K562 (cell line): ENCODE results near the gene BIRC5. TPM values are rescaled to one million over a fixed set of nuclear protein-coding genes. Genes with fewer than 3 reads are reported as not detected.
A peak's percentile ranks its signal among the peaks of the same experiment; 100 is the strongest.

Source experiments
- ATAC-seq: fragments of 200-7000 bp; cut with Tn5 transposase; 3 replicates; pipeline ENCODE4 v1.9.1; 2020; ENCODE audit warnings: moderate library complexity
- BruUV-seq: library from RNA; stranded (reverse); fragments of 400-500 nt; replicated peaks from 2 replicates; lab custom pipeline; 2021; lab: Mats Ljungman, UMichigan
- CTCF ChIA-PET: fragments of 300-600 bp; formaldehyde crosslinking; extraction: SDS; loops from one replicate; lab custom pipeline; 2021; ENCODE audit warnings: low intra/inter-chr PET ratio; lab: Yijun Ruan, JAX
- POLR2A ChIA-PET: fragments of 300-600, 350-650 bp; sonication (Branson Sonifier 250); formaldehyde crosslinking; extraction: SDS; loops from one replicate; lab custom pipeline; 2021; ENCODE audit warnings: antibody characterized with exemption, inconsistent platforms; lab: Yijun Ruan, JAX
- DNase-seq, 4 experiments: peaks; one replicate each; pipeline versions ENCODE4 v3.0.0 to v3.0.0-alpha.2; 2011 to 2018; ENCODE audit warnings: low spot score in 3 of 4, mixed read lengths in 3 of 4; ENCODE audit errors: extremely low read depth in 1 of 4
- FAIRE-seq: peaks from 2 replicates; lab custom pipeline; 2011; peaks lifted over from hg19 to GRCh38; lab: Jason Lieb, UNC
- H2AFZ ChIP-seq: 2 replicates; pipeline ENCODE4 v1.6.0; 2011; ENCODE audit warnings: low read depth, low read length, control low read depth, inconsistent platforms
- H3K27ac ChIP-seq: fragments of 200-600 bp; 3 replicates; pipeline ENCODE4 v1.8.0; 2011; ENCODE audit warnings: low read depth, mild to moderate bottlenecking, control low read depth, inconsistent platforms, low read length, moderate library complexity, mixed read lengths; ENCODE audit errors: extremely low read depth
- H3K27me3 ChIP-seq, 2 experiments: fragments of 300-600 bp in 1 of 2; 2 replicates in 1 of 2; 3 replicates in 1 of 2; pipeline versions ENCODE4 v1.6.0 to v1.8.0; 2011; ENCODE audit warnings: inconsistent platforms in 2 of 2, low read length in 2 of 2, mild to moderate bottlenecking in 1 of 2, mixed read lengths in 1 of 2, moderate library complexity in 1 of 2; ENCODE audit not compliant: control insufficient read depth in 2 of 2, insufficient read depth in 2 of 2
- H3K36me3 ChIP-seq: fragments of 300-600 bp; 3 replicates; pipeline ENCODE4 v1.8.0; 2011; ENCODE audit warnings: mild to moderate bottlenecking, low read length, inconsistent platforms; ENCODE audit not compliant: control insufficient read depth, insufficient read depth
- H3K4me1 ChIP-seq, 2 experiments: fragments of 200-600 bp in 1 of 2; replicated peaks in 1 of 2; 2 replicates in 1 of 2; 3 replicates in 1 of 2; pipeline versions ENCODE4 v1.5.1 to v1.8.0; 2011; ENCODE audit warnings: inconsistent platforms in 2 of 2, low read length in 2 of 2, mild to moderate bottlenecking in 1 of 2, mixed read lengths in 1 of 2, moderate library complexity in 1 of 2; ENCODE audit not compliant: control insufficient read depth in 2 of 2, insufficient read depth in 2 of 2
- H3K4me2 ChIP-seq: 2 replicates; pipeline ENCODE4 v1.6.1; 2011; ENCODE audit warnings: low read length, control low read depth, inconsistent platforms, mixed read lengths; ENCODE audit not compliant: insufficient read depth
- H3K4me3 ChIP-seq: fragments of 200-600 bp; sonication (generic), shearing (Covaris generic); 2 replicates; pipeline ENCODE4 v1.5.1; 2016; ENCODE audit warnings: control low read depth, inconsistent platforms
- H3K79me2 ChIP-seq: fragments of 200-600 bp; 3 replicates; pipeline ENCODE4 v1.8.0; 2011; ENCODE audit warnings: low read length, inconsistent platforms; ENCODE audit not compliant: control insufficient read depth, insufficient read depth
- H3K9ac ChIP-seq, 2 experiments: 2 replicates each; pipeline versions ENCODE4 v1.6.0 to v1.6.1; 2011; ENCODE audit warnings: low read depth in 2 of 2, low read length in 2 of 2, control low read depth in 1 of 2, inconsistent platforms in 1 of 2, mild to moderate bottlenecking in 1 of 2, mixed read lengths in 1 of 2; ENCODE audit not compliant: insufficient read depth in 1 of 2
- H3K9me1 ChIP-seq: one replicate; pipeline ENCODE4 v1.6.0; 2011; ENCODE audit warnings: inconsistent platforms, mild to moderate bottlenecking, low read length, moderate library complexity; ENCODE audit not compliant: control insufficient read depth, insufficient read depth
- H3K9me3 ChIP-seq: replicated peaks from 2 replicates; pipeline ENCODE4 v1.5.1; 2011; ENCODE audit warnings: low read depth, low read length, inconsistent platforms; ENCODE audit not compliant: control insufficient read depth, insufficient read depth
- H4K20me1 ChIP-seq: replicated peaks from 2 replicates; pipeline ENCODE4 v1.6.1; 2011; ENCODE audit warnings: low read length, inconsistent platforms, mixed read lengths; ENCODE audit not compliant: control insufficient read depth, insufficient read depth
- ATF3 ChIP-seq, 2 experiments: fragments of 450-650 bp in 1 of 2; sonication (generic) in 1 of 2; formaldehyde crosslinking in 1 of 2; IDR thresholded peaks in 1 of 2; conservative IDR thresholded peaks in 1 of 2; 2 replicates each; pipeline versions ENCODE4 v1.6.1 to v1.8.1; 2016 to 2023; ENCODE audit warnings: mild to moderate bottlenecking in 2 of 2, moderate library complexity in 2 of 2, inconsistent platforms in 1 of 2, missing genetic modification reagents in 1 of 2
- BCOR ChIP-seq: fragments of 450-650 bp; IDR thresholded peaks from 2 replicates; pipeline ENCODE4 v1.6.1; 2016
- CREM ChIP-seq: IDR thresholded peaks from 2 replicates; pipeline ENCODE4 v1.6.1; 2014; ENCODE audit warnings: antibody characterized with exemption, low read depth
- FOSL1 ChIP-seq: fragments of 200-800 bp; sonication (Bioruptor generic); conservative IDR thresholded peaks from 2 replicates; pipeline ENCODE4 v1.6.1; 2016; ENCODE audit warnings: missing genetic modification characterization, missing compliant biosample characterization
- HOMEZ ChIP-seq: fragments of 250-450 bp; sonication (Bioruptor Pico); IDR thresholded peaks from 2 replicates; pipeline ENCODE4 v1.4.0; 2020; ENCODE audit warnings: mild to moderate bottlenecking, moderate library complexity
- JUND ChIP-seq, 2 experiments: IDR thresholded peaks; 2 replicates in 1 of 2; 3 replicates in 1 of 2; pipeline ENCODE4 v1.6.1; 2011; ENCODE audit warnings: borderline replicate concordance in 2 of 2, low read depth in 2 of 2, low read length in 2 of 2, improper control_type of control experiment in 1 of 2, missing biosample characterization in 1 of 2, missing genetic modification characterization in 1 of 2, missing genetic modification reagents in 1 of 2
- MYNN ChIP-seq, 2 experiments: sonication (generic); formaldehyde crosslinking in 1 of 2; IDR thresholded peaks; 2 replicates each; pipeline versions ENCODE4 v1.5.0 to v1.6.1; 2016 to 2020; ENCODE audit warnings: antibody characterized with exemption in 1 of 2, missing genetic modification reagents in 1 of 2
- NR0B1 ChIP-seq: fragments of 450-650 bp; IDR thresholded peaks from one replicate; pipeline ENCODE4 v1.6.1; 2018; ENCODE audit warnings: mild to moderate bottlenecking, moderate library complexity; ENCODE audit not compliant: partially characterized antibody
- PBX2 ChIP-seq, 2 experiments: IDR thresholded peaks in 1 of 2; conservative IDR thresholded peaks in 1 of 2; 2 replicates each; pipeline ENCODE4 v1.6.1; 2016; ENCODE audit warnings: low read depth in 2 of 2, mild to moderate bottlenecking in 1 of 2, missing compliant biosample characterization in 1 of 2, missing genetic modification characterization in 1 of 2, moderate library complexity in 1 of 2
- PKNOX1 ChIP-seq: fragments of 450-650 bp; IDR thresholded peaks from 2 replicates; pipeline ENCODE4 v1.6.1; 2016
- RBM25 ChIP-seq: fragments of 200-400 bp; formaldehyde crosslinking; IDR thresholded peaks from 2 replicates; pipeline ENCODE4 v1.6.1; 2018; ENCODE audit warnings: low read length, low read depth, moderate library complexity; ENCODE audit not compliant: severe bottlenecking
- WGBS: fragments of 100-300 bp; shearing (Covaris generic); methylation state at CpG from one replicate; pipeline ENCODE4 v1.1.6; 2016; ENCODE audit warnings: low coverage, mixed read lengths; ENCODE audit not compliant: insufficient coverage; ENCODE audit errors: missing lambda C conversion rate; 5-methylcytosine and 5-hydroxymethylcytosine counted together
- in situ Hi-C: fragments of 300-500 bp; cut with MboI; formaldehyde crosslinking; loops from 4 replicates; pipeline ENCODE4 v1.15.0; 2018; ENCODE audit warnings: inconsistent platforms, mixed read lengths
- intact Hi-C: fragments of 100-400 bp; cut with micrococcal nuclease; formaldehyde crosslinking; loops from 2 replicates; pipeline ENCODE4 v1.14.2; 2022
- polyA plus RNA-seq, 8 experiments: library from polyadenylated mRNA; depleted of rRNA in 4 of 8; stranded (reverse) in 5 of 8; unstranded in 3 of 8; fragments of >200 nt; fragmentation: Nextera tagmentation in 2 of 8; fragmentation: Illumina TruSeq in 1 of 8; extraction: Ambion mirVana in 2 of 8; extraction: Trizol in 1 of 8; gene quantifications; 2 replicates each; pipeline versions ENCODE4 v1.2.1 to v1.2.3, GENCODE V29; 2011 to 2014; ENCODE audit warnings: inconsistent platforms in 1 of 8, missing spikeins in 1 of 8
- total RNA-seq, 7 experiments: library from RNA; depleted of rRNA in 6 of 7; stranded (reverse); fragments of >200 nt in 6 of 7; fragmentation: Illumina TruSeq in 2 of 7; extraction: Trizol in 2 of 7; gene quantifications; 2 replicates each; pipeline versions ENCODE4 v1.2.1 to v1.2.3, GENCODE V29; 2011 to 2021; ENCODE audit warnings: low replicate concordance in 1 of 7

Gene BIRC5
- total and polyA plus RNA-seq, 9 of the 15 experiments (the other 6 are each of a cell fraction or from before 2014, with no cell fraction given), result 64.4 to 140 (median 101) TPM

- DNase-seq, result peak; percentile 71 to 87 (median 78)
- 57% methylated on average over 9 of the region's 9 CpGs for WGBS
- no peaks in the 10 kb centered on the region for H3K27me3 ChIP-seq
- peak; percentile 80 for FAIRE-seq
- peak; percentile 62 for ATAC-seq
- no peaks in the 10 kb centered on the region for H3K36me3 ChIP-seq
- no peaks in the 10 kb centered on the region for H3K79me2 ChIP-seq
- H3K4me3 ChIP-seq, result no peak overlapping the region
- POLR2A ChIA-PET, result interaction anchor here (1.1 kb wide), 1 partner anchor 32 kb away, joined by 3 read pairs; no protein-coding TSS in a partner anchor
- H3K4me1 ChIP-seq, result peaks cover 19 to 49% of the 10 kb centered on the region in 2 experiments; a peak in 4 of 5 replicates
- peak overlapping the region in 1 of 2 experiments; percentile 78; a peak in 2 of 4 replicates for H3K9ac ChIP-seq
- peaks cover 6% of the 10 kb centered on the region for H3K9me1 ChIP-seq
- no peaks in the 10 kb centered on the region for H4K20me1 ChIP-seq
- H2AFZ ChIP-seq, result peak overlapping the region; percentile 65
- H3K27ac ChIP-seq, result peak overlapping the region; percentile 32; the same call in 2 of the 3 replicates
- no peaks in the 10 kb centered on the region for H3K9me3 ChIP-seq
- peak overlapping the region; percentile 33; the same call in 1 of the 2 replicates for H3K4me2 ChIP-seq
- BruUV-seq, result no TSS peak
- in situ Hi-C loops, result no loop called here
- CTCF ChIA-PET, result no interaction called here
- intact Hi-C loops, result no loop called here
- TF ChIP-seq ATF3 (IDR thresholded peaks at IDR 0.05) (peak; percentile 54), ATF3 (CRISPR knock-in tag; conservative IDR thresholded peaks at IDR 0.05) (no peak), RBM25 (no peak), BCOR (peak; percentile 67; the same call in 1 of the 2 replicates), PKNOX1 (peak; percentile 84), HOMEZ (no peak), MYNN (IDR thresholded peaks at IDR 0.05) (peak; percentile 58; the same call in 1 of the 2 replicates), MYNN (CRISPR knock-in tag; IDR thresholded peaks at IDR 0.05) (no peak), NR0B1 (no peak), PBX2 (CRISPR knock-in tag; IDR thresholded peaks at IDR 0.05; ENCODE audit: low read depth) (peak; percentile 36; the same call in 1 of the 2 replicates), PBX2 (tag; conservative IDR thresholded peaks at IDR 0.05; ENCODE audit: low read depth) (0 out of 2 replicates have a peak, but pooled peaks have one; percentile 12), JUND (IDR thresholded peaks at IDR 0.05; ENCODE audit: borderline replicate concordance, low read depth, low read length) (peak; percentile 65), JUND (tag; IDR thresholded peaks at IDR 0.05; ENCODE audit: borderline replicate concordance, low read depth, low read length) (peak; percentile 51; the same call in 1 of the 3 replicates), FOSL1 (tag) (0 out of 2 replicates have a peak, but pooled peaks have one; percentile 23), CREM (0 out of 2 replicates have a peak, but pooled peaks have one; percentile 11)
Observed at GRCh38 chr17:78239489-78239931, 25.5 kb downstream of the BIRC5 start.
